Epithelial cell of proximal tubule (primary cell): Measurements from ENCODE around the gene DLGAP4. TPM values are rescaled to one million over a fixed set of nuclear protein-coding genes. Genes with fewer than 3 reads are reported as not detected.
"Not testable (repeated sequence)": the region's sequence is repeated elsewhere in the genome, so short reads cannot be mapped to it uniquely, and the experiment has no call there.

Source experiments
- DNase-seq: peaks from one replicate; pipeline ENCODE4 v3.0.0-alpha.2; 2011; ENCODE audit warnings: low read depth
- H3K4me3 ChIP-seq: 2 replicates; pipeline ENCODE4 v1.5.1; 2011; ENCODE audit warnings: low read depth, mild to moderate bottlenecking, low read length
- CTCF ChIP-seq: conservative IDR thresholded peaks from 2 replicates; pipeline ENCODE4 v1.5.1; 2012; ENCODE audit warnings: low read depth, mild to moderate bottlenecking, low read length
- total RNA-seq: library from RNA; depleted of rRNA; stranded (reverse); fragments of >200 nt; gene quantifications from 2 replicates; pipeline ENCODE4 v1.2.3, GENCODE V29; 2015

DLGAP4 gene
- total RNA-seq, 1 donor from 2014 or later = 41.4 TPM

GRCh38 chr20:36473164-36473563 lies 167.0 kb downstream of the DLGAP4 start:
- no peak for DNase-seq
- TF ChIP-seq CTCF = no peak
- H3K4me3 ChIP-seq = no peak overlapping the region

- no peak overlapping the region for H3K4me3 ChIP-seq
- DNase-seq = no peak
- no peak for TF ChIP-seq CTCF
Observed at GRCh38 chr20:36474563-36474962, 168.4 kb downstream of the DLGAP4 start.

- H3K4me3 ChIP-seq, DNase-seq: not testable (repeated sequence)
Observed at GRCh38 chr20:36475054-36475453, 168.9 kb downstream of the DLGAP4 start.

GRCh38 chr20:36477475-36477874 lies 171.3 kb downstream of the DLGAP4 start:
- TF ChIP-seq CTCF = no peak
- no peak for DNase-seq
- no peak overlapping the region for H3K4me3 ChIP-seq

DNA sequence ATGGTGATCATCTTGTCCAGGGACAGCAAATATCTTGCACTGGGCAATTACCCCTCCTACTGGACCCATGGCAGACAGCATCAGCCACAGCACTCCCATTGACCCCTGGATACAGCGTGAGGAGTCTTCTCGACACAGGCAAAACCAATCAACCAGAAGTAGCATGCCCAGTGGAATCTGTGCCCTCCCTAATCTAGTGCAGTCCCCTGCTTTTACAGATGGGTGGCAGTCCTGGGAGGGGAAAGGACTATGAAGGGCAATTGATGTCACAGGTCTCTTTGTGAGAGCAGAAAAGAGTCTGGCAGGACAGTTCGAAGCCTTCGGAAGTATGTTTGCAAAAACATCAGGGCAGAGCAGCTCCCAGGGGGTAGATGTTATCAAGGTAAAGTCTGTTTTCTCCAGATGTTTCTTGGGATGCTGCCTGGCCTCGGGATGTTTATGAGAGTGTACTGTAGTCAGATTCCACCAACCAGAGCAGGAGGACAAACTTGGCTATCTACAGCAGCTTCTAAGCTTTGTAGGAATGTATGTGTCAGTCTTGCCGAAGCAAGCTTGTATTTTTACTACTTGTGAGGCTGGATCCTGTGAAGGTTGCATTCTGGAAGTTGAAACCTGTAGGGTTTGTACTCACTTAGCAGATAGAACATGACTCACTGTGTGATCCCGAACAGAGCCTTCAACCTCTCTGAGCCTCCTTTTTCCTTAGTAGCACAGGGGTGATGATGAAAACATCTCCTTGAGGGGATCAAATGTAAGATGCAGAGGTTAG lies 172.2 kb downstream of the DLGAP4 start:
- DNase-seq = no peak
- TF ChIP-seq CTCF = peak; percentile 2
- no peak overlapping the region for H3K4me3 ChIP-seq

DNA sequence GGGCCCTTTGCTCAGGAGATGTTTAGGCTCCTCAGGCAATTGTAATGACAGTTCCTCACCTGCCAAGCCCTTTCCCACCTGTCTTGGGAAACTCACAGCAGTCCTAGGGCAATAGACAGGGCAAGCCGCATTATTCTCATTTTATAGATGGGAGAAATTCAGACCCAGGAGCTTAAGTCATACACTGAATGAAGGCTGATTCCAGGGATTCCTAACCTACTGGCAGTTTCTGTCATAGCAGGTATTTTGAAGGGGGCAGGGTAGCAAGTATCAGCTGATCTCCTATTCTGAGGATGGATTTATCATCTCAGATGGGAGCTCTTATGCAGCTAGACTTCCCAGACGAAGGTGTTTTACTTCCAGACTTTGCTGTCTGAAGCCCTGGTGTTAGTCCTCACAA lies 173.8 kb downstream of the DLGAP4 start:
- DNase-seq = no peak
- no peak overlapping the region for H3K4me3 ChIP-seq
- peak; percentile 34 for TF ChIP-seq CTCF

GRCh38 chr20:36480456-36481048 lies 174.4 kb downstream of the DLGAP4 start:
- no peak for DNase-seq
- no peak overlapping the region for H3K4me3 ChIP-seq
- TF ChIP-seq CTCF = no peak
